Liver (tissue), 3 donors: ENCODE data around the gene CREB3L1.

ENCODE experiments used
- CTCF ChIP-seq: fragments of 150-350 bp; IDR thresholded peaks from 2 replicates; pipeline ENCODE4 v1.5.1; 2017; ENCODE audit warnings: improper control_type of control experiment, low read depth, low read length; ENCODE audit not compliant: missing input control
- HNF4G ChIP-seq: IDR thresholded peaks from 2 replicates; pipeline ENCODE4 v1.6.1; 2016; ENCODE audit warnings: antibody characterized with exemption
- ZBTB33 ChIP-seq: IDR thresholded peaks from 2 replicates; pipeline ENCODE4 v1.6.1; 2016; ENCODE audit warnings: antibody characterized with exemption
- donor health status: healthy.
- donor health status: healthy.

- TF ChIP-seq ZBTB33 = no peak
- no peak for TF ChIP-seq CTCF
- TF ChIP-seq HNF4G = no peak
These were observed 3.8 kb upstream of the CREB3L1 start for GRCh38 chr11:46273511-46274205.
